Loucy (cell line): ENCODE data around the gene CD38.

Experiments
- H2AFZ ChIP-seq: fragments of 200-600 bp; sonication (generic); 2 replicates; pipeline ENCODE4 v1.6.0; 2016; ENCODE audit warnings: antibody characterized with exemption, mild to moderate bottlenecking, low read length, moderate library complexity
- H3F3A ChIP-seq: fragments of 200-600 bp; 2 replicates; pipeline ENCODE4 v1.6.0; 2016; ENCODE audit warnings: antibody characterized with exemption, low read depth, mild to moderate bottlenecking
- H3K27me3 ChIP-seq: fragments of 200-600 bp; sonication (generic); 2 replicates; pipeline ENCODE4 v1.6.1; 2014; ENCODE audit warnings: low read length, mild to moderate bottlenecking; ENCODE audit not compliant: insufficient read depth, poor library complexity, severe bottlenecking
- H3K36me3 ChIP-seq: fragments of 200-600 bp; sonication (generic); 2 replicates; pipeline ENCODE4 v1.6.1; 2016; ENCODE audit warnings: low read length; ENCODE audit not compliant: insufficient read depth
- H3K4me1 ChIP-seq: fragments of 200-600 bp; sonication (generic); 2 replicates; pipeline ENCODE4 v1.5.1; 2014; ENCODE audit warnings: low read length, mild to moderate bottlenecking; ENCODE audit not compliant: insufficient read depth, poor library complexity, severe bottlenecking
- H3K4me2 ChIP-seq: fragments of 200-600 bp; sonication (generic); 2 replicates; pipeline ENCODE4 v1.6.0; 2014; ENCODE audit warnings: antibody characterized with exemption, low read length, low read depth, mild to moderate bottlenecking; ENCODE audit not compliant: poor library complexity, severe bottlenecking
- H3K4me3 ChIP-seq: fragments of 200-600 bp; sonication (generic); 2 replicates; pipeline ENCODE4 v1.5.1; 2014; ENCODE audit warnings: low read length, mild to moderate bottlenecking, mixed read lengths; ENCODE audit not compliant: poor library complexity, severe bottlenecking
- H3K79me2 ChIP-seq: fragments of 200-600 bp; sonication (generic); 2 replicates; pipeline ENCODE4 v1.6.1; 2014; ENCODE audit warnings: low read length; ENCODE audit not compliant: insufficient read depth
- H3K9ac ChIP-seq: fragments of 200-600 bp; sonication (generic); 2 replicates; pipeline ENCODE4 v1.6.0; 2014; ENCODE audit warnings: mild to moderate bottlenecking, low read depth, low read length, moderate library complexity; ENCODE audit not compliant: poor library complexity, severe bottlenecking
- H3K9me2 ChIP-seq: fragments of 200-600 bp; sonication (generic); replicated peaks from 2 replicates; pipeline ENCODE4 v1.6.1; 2016; ENCODE audit warnings: low read depth, low read length, mixed read lengths
- H3K9me3 ChIP-seq: fragments of 200-600 bp; sonication (generic); 2 replicates; pipeline ENCODE4 v1.6.1; 2014; ENCODE audit warnings: mild to moderate bottlenecking, antibody characterized with exemption, low read length, low read depth; ENCODE audit not compliant: insufficient read depth
- H4K20me1 ChIP-seq: fragments of 200-600 bp; sonication (generic); 2 replicates; pipeline ENCODE4 v1.6.0; 2014; ENCODE audit warnings: antibody characterized with exemption, low read length, mild to moderate bottlenecking; ENCODE audit not compliant: insufficient read depth, poor library complexity, severe bottlenecking
- EZH2phosphoT487 ChIP-seq: fragments of 200-600 bp; IDR thresholded peaks from 2 replicates; pipeline ENCODE4 v1.6.1; 2018; ENCODE audit warnings: antibody characterized with exemption, mild to moderate bottlenecking, moderate library complexity, borderline replicate concordance
- TF ChIP-seq, protein P1 (sequence below): fragments of 200-600 bp; sonication (generic); conservative IDR thresholded peaks from 2 replicates; pipeline ENCODE4 v1.5.1; 2014; ENCODE audit warnings: mild to moderate bottlenecking, antibody characterized with exemption, low read length

Gene CD38

DNA sequence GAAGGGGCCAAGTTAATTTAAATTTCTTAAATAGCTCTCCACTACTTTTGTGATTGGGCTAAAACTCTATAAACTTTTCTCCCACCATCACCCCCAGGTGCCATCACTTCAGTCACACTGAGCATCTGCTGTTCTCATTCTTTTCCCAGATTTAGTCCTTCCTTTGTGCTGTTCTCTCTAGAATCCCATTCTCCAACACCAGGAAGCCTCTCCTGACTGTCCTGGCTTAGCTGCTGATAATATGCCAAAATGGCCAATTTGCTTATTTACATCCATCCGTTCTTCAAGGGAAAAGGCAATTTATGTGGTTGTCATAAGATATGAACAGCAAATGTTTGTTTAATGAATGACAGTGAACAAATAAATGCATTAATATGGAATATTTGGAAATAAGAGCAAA, 116.3 kb downstream of the CD38 start:
- H4K20me1 ChIP-seq: no peaks in the 10 kb centered on the region
- H3K9ac ChIP-seq: no peak overlapping the region
- H3K9me2 ChIP-seq: no peaks in the 10 kb centered on the region
- H3K36me3 ChIP-seq: no peaks in the 10 kb centered on the region
- H3K27me3 ChIP-seq: peaks cover 11% of the 10 kb centered on the region
- H3K4me1 ChIP-seq: peaks cover 5% of the 10 kb centered on the region
- TF ChIP-seq, protein P1, sequence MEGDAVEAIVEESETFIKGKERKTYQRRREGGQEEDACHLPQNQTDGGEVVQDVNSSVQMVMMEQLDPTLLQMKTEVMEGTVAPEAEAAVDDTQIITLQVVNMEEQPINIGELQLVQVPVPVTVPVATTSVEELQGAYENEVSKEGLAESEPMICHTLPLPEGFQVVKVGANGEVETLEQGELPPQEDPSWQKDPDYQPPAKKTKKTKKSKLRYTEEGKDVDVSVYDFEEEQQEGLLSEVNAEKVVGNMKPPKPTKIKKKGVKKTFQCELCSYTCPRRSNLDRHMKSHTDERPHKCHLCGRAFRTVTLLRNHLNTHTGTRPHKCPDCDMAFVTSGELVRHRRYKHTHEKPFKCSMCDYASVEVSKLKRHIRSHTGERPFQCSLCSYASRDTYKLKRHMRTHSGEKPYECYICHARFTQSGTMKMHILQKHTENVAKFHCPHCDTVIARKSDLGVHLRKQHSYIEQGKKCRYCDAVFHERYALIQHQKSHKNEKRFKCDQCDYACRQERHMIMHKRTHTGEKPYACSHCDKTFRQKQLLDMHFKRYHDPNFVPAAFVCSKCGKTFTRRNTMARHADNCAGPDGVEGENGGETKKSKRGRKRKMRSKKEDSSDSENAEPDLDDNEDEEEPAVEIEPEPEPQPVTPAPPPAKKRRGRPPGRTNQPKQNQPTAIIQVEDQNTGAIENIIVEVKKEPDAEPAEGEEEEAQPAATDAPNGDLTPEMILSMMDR: no peak
- no peak for TF ChIP-seq EZH2phosphoT487
- no peaks in the 10 kb centered on the region for H3K9me3 ChIP-seq
- no peak overlapping the region for H3K4me2 ChIP-seq
- H3K79me2 ChIP-seq: no peaks in the 10 kb centered on the region
- no peak overlapping the region for H2AFZ ChIP-seq
- H3F3A ChIP-seq: no peaks in the 10 kb centered on the region
- H3K4me3 ChIP-seq: no peak overlapping the region

DNA sequence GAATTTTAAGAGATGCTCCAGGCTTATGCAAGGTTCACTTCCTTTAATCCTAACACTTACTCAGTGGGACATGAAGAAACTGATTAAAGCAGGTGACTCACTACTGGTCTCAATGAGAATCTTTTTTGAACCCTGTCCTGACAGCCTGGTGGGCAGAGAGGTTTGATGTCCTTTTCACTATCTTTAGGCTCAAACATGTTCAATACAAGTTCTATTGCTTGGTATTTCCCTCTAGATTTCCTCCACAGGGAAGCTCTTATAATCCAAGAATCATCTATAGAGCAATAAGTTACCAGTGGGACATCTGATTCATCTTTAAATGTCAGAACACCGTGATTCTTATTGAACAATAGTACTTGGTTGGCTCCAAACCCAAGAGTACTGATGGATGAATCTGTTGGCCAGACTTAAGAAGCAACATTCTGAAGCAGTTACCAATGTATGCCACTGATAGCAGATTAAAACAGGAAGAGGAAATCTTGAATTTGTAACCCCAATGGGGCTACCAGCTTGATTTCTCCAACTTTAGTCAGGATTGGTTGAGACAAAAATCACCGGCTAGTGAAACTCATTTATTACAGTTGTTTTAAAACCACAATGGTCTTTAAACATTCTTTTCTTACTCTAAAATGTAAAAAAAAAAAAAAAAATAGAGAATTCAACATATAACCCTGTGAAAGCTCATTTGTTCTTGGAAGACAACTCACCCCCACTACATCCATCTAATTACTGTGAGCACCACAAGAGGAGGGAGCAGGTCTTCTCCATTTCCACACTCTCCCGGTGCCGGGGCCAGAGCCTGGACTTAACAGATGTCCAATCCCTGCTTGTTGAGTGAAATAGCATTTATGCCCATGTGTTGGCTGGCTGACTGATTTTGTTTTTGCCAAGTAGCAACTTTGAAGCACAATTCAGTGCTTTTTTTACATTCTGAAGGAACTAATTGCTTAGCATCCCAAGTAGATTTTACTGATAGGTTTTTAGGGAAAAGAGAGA, 117.1 kb downstream of the CD38 start:
- no peak overlapping the region for H3K9ac ChIP-seq
- no peaks in the 10 kb centered on the region for H3K79me2 ChIP-seq
- no peaks in the 10 kb centered on the region for H3K36me3 ChIP-seq
- no peaks in the 10 kb centered on the region for H3K9me3 ChIP-seq
- no peaks in the 10 kb centered on the region for H4K20me1 ChIP-seq
- no peak overlapping the region for H2AFZ ChIP-seq
- H3F3A ChIP-seq: no peaks in the 10 kb centered on the region
- TF ChIP-seq, protein P1: no peak
- TF ChIP-seq EZH2phosphoT487: no peak
- H3K4me1 ChIP-seq: peaks cover 5% of the 10 kb centered on the region
- peaks cover 11% of the 10 kb centered on the region for H3K27me3 ChIP-seq
- no peak overlapping the region for H3K4me3 ChIP-seq
- H3K9me2 ChIP-seq: no peaks in the 10 kb centered on the region
- no peak overlapping the region for H3K4me2 ChIP-seq

DNA sequence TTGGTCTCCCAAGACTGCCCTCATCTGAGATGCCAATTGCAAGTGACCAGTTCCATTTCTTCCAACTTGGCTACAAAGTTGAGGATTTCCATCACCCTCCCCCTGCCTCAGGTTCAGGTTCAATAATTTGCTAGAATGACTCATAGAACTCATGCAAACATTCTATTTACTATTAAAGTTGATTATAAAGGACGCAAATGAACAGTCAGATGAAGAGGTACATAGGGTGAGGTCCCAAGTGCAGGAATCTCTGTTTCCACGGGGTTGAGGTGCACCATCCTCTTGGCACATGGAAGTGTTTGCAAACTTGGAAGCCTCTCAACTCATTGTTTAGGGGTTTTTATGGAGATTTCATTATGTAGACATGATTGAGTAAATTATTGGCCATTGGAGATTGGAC, 119.4 kb downstream of the CD38 start:
- Histone ChIP-seq H3K4me1 (peaks cover 5% of the 10 kb centered on the region), H3K27me3 (peaks cover 11% of the 10 kb centered on the region), H3K4me2 (no peak overlapping the region), H3K36me3 (no peaks in the 10 kb centered on the region), H3K9ac (no peak overlapping the region), H3F3A (no peaks in the 10 kb centered on the region), H3K9me3 (no peaks in the 10 kb centered on the region), H3K9me2 (no peaks in the 10 kb centered on the region), H3K4me3 (no peak overlapping the region), H3K79me2 (no peaks in the 10 kb centered on the region), H4K20me1 (no peaks in the 10 kb centered on the region), H2AFZ (no peak overlapping the region)
- TF ChIP-seq EZH2phosphoT487: no peak
- TF ChIP-seq, protein P1: no peak
